Measurements from ENCODE around the gene SLC30A2.

Gene SLC30A2

DNA sequence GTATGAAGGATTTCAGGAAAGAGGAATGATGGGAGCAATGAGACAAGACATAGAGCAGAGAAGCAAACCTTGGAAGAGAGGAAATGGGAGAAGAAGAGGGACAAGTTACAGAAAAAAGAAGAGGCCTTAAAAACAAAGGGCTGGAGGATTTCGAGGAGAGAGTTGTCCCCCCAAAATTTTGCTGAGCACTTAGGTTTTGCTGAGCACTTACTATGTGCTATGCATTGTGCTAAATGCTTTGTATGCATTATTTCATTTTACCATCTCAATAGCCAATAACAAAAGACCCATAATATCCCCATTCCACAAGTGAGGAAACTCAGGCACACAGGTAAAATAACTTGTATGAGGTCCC, 24.0 kb upstream of the SLC30A2 start:
- DNase-seq (ENCODE audit: low read depth), result no peak

DNA sequence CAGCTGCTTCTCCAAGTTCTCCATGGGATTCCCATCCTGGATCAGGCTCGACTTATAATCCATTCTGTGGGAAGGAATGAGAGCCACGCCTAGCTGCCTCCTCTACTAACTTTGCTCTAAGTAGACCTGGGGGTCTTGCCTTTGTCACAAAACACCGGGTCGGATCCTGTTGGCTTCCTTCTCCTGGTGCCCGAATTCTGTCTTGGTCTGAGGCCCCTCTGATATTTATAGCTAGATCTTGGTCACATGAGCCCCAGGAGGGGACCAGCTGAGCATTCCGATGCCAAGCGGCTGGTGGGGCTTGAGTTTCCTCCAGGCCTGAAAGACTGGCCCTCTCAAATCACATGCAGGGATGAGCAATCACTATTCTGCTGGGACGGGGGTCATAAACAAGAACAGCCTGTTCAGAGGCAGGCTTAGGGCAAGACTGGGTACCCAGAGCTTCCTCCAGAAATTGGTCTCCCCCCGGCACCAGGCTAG, 21.6 kb upstream of the SLC30A2 start, which contains the start of gene TRIM63:
TSS of gene TRIM63 (minus strand) at position 199 of the 480 bp plus-strand sequence. CDS start at position 63, 136 bp downstream.
- no peak for DNase-seq (ENCODE audit: low read depth)

GRCh38 chr1:26066857-26067256, 20.9 kb upstream of the SLC30A2 start:
- DNase-seq (ENCODE audit: low read depth), result no peak

GRCh38 chr1:26066160-26066559, 20.2 kb upstream of the SLC30A2 start:
- DNase-seq (ENCODE audit: low read depth), result no peak

- DNase-seq (ENCODE audit: low read depth), result no peak
These were observed 18.6 kb upstream of the SLC30A2 start for GRCh38 chr1:26064553-26064952.

DNA sequence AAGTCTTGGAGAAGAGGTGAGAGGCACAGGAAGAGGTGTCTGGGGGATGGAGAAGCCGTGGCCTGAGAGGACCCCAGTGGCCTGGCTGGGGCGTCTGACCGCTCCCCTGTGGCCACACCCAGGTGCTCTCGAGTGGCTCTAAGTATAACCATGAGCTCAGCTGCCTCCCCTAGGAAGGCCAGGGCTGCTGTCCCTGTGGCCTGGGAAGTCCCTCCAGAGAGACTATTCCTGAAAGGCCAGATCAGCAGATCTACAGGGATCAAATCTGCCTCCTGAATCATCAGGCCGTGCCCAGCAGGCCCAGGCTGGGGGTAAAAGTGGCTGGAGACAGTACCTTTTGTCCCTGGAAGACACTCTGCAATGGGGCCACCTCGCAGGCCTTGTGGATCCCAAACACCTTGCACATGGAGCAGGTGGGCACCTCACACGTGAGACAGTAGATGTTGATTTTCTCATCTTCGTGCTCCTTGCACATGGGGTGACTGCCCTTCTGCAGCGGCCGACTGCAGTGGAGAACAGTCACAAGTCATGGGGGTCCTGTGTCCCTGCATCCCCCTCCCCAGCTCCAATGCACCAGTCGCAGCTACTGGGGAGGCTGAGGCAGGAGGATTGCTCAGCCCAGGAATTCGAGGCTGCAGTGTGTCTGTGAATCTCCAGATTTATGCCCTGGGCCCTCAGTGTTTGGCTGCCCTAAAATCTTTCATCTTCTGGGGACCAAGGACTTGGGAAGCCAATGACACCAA, 15.1 kb upstream of the SLC30A2 start:
- no peak for DNase-seq (ENCODE audit: low read depth)

GRCh38 chr1:26059906-26060305, 14.0 kb upstream of the SLC30A2 start:
- no peak for DNase-seq (ENCODE audit: low read depth)

DNA sequence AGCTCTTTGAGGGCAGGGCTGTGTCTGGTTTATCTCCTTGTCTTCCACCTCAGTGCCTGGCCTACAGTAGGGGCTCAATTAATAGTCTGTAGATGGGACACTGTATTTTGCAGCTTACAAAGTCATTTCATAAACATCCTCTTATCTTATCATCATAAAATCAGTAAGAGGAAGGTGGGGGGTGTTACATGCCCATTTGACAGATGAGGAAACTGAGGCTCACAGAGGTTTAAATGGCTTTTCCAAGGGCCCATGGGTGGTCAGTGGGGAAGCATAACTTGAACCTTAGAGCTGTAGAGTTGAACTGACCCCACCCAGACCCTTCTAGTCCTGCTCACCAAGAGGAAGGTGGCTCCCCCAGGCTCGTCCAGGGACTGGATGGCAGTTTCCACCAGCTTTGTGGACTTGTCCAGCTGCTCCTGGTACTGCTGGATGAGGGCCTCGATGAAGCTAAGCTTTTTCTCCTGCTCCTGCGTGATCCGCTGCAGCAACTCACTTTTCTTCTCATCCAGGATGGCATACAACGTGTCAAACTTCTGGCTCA, 12.2 kb upstream of the SLC30A2 start:
- DNase-seq (ENCODE audit: low read depth), result no peak

DNA sequence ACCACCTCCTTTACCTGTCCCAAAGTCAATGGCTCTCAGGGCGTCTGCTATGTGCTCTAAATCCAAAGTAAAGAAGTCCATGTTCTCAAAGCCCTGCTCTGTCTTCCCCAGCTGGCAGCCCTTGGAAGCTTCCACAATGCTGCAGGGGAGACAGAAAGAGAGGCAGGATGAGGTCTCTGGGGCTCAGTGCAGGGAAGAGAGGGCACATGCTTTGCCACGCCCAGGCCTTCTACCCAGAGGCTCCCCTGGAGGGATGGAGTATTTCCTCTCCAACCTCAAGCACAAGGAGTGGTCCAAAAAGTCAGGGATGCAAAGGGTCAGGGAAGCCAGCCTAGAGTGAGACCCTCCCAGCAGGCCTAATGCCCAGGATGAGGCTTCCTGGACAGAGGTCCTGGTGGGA, 11.3 kb upstream of the SLC30A2 start:
- DNase-seq (ENCODE audit: low read depth), result no peak

GRCh38 chr1:26055041-26055440, 9.1 kb upstream of the SLC30A2 start:
- no peak for DNase-seq (ENCODE audit: low read depth)

GRCh38 chr1:26053718-26054560, 8.0 kb upstream of the SLC30A2 start:
- no peak for DNase-seq (ENCODE audit: low read depth)

DNA sequence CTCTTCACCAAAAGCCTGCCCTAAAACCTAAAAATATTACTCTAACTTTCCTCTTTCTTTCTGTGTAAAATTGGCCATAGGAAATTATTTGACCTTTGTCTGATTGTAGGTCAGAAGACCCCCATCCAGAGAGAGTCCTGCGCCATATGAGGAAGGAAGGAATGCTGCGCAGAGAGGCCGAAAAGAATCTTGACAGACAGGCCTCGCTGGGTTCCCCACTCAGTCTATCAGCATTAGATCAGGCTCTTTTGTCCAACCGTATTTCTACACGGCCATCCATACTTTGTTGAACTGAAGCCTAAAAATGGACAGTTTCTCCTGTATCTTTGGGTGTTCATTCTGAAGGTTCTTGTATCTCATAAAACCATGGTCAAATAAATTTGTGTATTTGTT, 4.3 kb upstream of the SLC30A2 start:
- DNase-seq (ENCODE audit: low read depth), result no peak

- no peak for DNase-seq (ENCODE audit: low read depth)
These were observed 3.8 kb upstream of the SLC30A2 start for GRCh38 chr1:26049531-26050247.

DNA sequence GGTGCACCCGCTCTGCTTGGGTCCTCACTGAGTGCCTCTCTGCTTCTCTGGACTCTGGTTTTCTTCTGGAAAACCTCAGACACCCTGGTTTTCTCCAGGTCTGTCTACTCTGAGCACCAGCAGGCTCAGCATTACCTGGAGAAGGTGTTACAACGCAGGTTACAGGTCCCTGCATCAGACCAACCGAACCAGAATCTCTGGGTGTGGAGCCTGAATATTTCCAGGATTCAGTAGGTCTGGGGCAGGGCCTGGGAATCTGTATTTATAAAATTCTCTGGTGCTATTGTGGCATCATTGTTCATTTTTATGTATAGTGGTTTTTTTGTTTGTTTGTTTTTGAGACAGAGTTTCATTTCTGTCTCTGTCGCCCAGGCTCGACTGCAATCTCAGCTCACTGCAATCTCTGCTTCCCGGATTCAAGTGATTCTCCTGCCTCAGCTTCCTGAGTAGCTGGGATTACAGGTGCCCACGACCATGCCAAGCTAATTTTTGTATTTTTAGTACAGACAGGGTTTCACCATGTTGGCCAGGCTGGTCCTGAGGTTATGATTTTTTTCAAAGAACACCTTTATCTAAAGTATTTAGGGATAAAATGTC, 1.5 kb upstream of the SLC30A2 start:
- DNase-seq (ENCODE audit: low read depth), result no peak

- no peak for DNase-seq (ENCODE audit: low read depth)
These were observed 553 bp upstream of the SLC30A2 start for GRCh38 chr1:26046246-26047095.

GRCh38 chr1:26044971-26045721, 772 bp downstream of the SLC30A2 start:
- DNase-seq (ENCODE audit: low read depth), result no peak

- no peak for DNase-seq (ENCODE audit: low read depth)
These were observed 1.5 kb downstream of the SLC30A2 start for GRCh38 chr1:26044414-26044813.

GRCh38 chr1:26043765-26044164, 2.2 kb downstream of the SLC30A2 start:
- DNase-seq (ENCODE audit: low read depth), result no peak

DNA sequence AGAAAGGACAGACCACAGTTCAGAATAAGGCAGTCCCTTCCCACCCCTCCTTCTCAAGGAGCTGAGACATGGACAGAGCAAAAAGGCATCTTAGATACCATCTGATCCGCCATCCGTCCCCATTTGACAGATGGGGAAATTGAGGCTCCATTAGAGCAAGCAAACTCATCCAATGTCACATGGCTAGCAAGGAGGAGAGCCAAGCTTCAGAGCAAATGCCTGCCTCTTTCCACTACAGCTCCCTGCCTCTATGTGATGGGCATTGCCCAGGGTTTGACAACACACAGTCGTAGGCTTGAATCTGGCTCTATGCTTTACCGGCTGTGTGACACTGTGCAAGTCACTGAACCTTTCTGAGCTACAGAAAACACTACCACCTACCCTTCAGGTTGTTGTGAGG, 3.9 kb downstream of the SLC30A2 start:
- no peak for DNase-seq (ENCODE audit: low read depth)

DNA sequence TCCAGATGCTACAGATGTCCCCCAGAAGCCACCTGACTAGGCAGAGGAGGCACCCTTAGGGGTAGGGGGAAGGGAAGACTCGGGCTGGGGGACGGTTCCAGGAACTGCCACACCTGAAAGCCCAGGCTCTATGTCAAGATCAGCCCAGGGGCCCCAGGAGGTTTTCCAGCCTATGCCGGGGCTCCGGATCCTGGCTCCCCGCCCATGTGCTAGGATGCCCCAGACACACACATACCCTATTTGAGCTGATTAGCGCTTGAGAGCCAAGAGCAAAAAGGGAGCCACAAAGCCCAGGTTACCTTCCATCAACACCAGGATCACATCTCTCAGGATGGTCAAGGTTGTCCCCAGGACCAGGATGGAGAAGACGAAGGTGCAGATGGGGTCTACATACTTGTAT, 4.5 kb downstream of the SLC30A2 start:
- DNase-seq (ENCODE audit: low read depth), result no peak
